GM23338 (cell line): Measurements from ENCODE around the gene ZNF664. TPM values are rescaled to one million over a fixed set of nuclear protein-coding genes. Genes with fewer than 3 reads are reported as not detected.

Experiments
- ATAC-seq: fragments of 200-7000 bp; cut with Tn5 transposase; 3 replicates; pipeline ENCODE4 v1.9.1; 2020
- DNase-seq: peaks from one replicate; pipeline ENCODE4 v3.0.0-alpha.2; 2015; ENCODE audit warnings: low spot score
- H2AFZ ChIP-seq: fragments of 200-600 bp; sonication (generic); 2 replicates; pipeline ENCODE4 v1.8.0; 2016; ENCODE audit warnings: antibody characterized with exemption, mild to moderate bottlenecking, moderate library complexity
- H3F3A ChIP-seq: fragments of 200-600 bp; sonication (generic); replicated peaks from 2 replicates; pipeline ENCODE4 v1.8.0; 2017; ENCODE audit warnings: antibody characterized with exemption, mixed run types, low read depth
- H3K27ac ChIP-seq: fragments of 200-600 bp; sonication (generic); 2 replicates; pipeline ENCODE4 v1.6.1; 2016; ENCODE audit warnings: low read depth
- H3K27me3 ChIP-seq: fragments of 200-600 bp; sonication (generic); 2 replicates; pipeline ENCODE4 v1.8.0; 2016; ENCODE audit warnings: mild to moderate bottlenecking, mixed run types, moderate library complexity; ENCODE audit not compliant: insufficient read depth
- H3K36me3 ChIP-seq: fragments of 200-600 bp; sonication (generic); 2 replicates; pipeline ENCODE4 v1.8.0; 2016; ENCODE audit warnings: mild to moderate bottlenecking; ENCODE audit not compliant: insufficient read depth
- H3K4me1 ChIP-seq: fragments of 200-600 bp; sonication (generic); 2 replicates; pipeline ENCODE4 v1.8.0; 2016; ENCODE audit warnings: mild to moderate bottlenecking, moderate library complexity; ENCODE audit not compliant: insufficient read depth
- H3K4me2 ChIP-seq: fragments of 200-600 bp; sonication (generic); 2 replicates; pipeline ENCODE4 v1.7.1; 2017; ENCODE audit warnings: mixed run types
- H3K4me3 ChIP-seq: fragments of 200-600 bp; sonication (generic); 2 replicates; pipeline ENCODE4 v1.6.1; 2016; ENCODE audit warnings: mixed run types
- H3K79me2 ChIP-seq: fragments of 200-600 bp; sonication (generic); replicated peaks from 2 replicates; pipeline ENCODE4 v1.8.0; 2017; ENCODE audit warnings: mild to moderate bottlenecking; ENCODE audit not compliant: insufficient read depth
- H3K9me2 ChIP-seq: fragments of 200-600 bp; sonication (generic); 2 replicates; pipeline ENCODE4 v1.8.0; 2017; ENCODE audit not compliant: insufficient read depth
- H4K20me1 ChIP-seq: fragments of 200-600 bp; sonication (generic); replicated peaks from 2 replicates; pipeline ENCODE4 v1.8.0; 2017; ENCODE audit warnings: mild to moderate bottlenecking; ENCODE audit not compliant: insufficient read depth
- H3K27ac Mint-ChIP-seq: 2 replicates; pipeline ENCODE4 v1.8.0; 2020; ENCODE audit warnings: inconsistent platforms, mild to moderate bottlenecking, moderate library complexity, mixed read lengths
- H3K27me3 Mint-ChIP-seq: 3 replicates; pipeline ENCODE4 v1.8.0; 2022; ENCODE audit warnings: low read depth, mild to moderate bottlenecking, moderate library complexity, mixed read lengths, inconsistent platforms; ENCODE audit not compliant: insufficient read depth, poor library complexity
- H3K36me3 Mint-ChIP-seq: 3 replicates; pipeline ENCODE4 v1.8.0; 2021; ENCODE audit warnings: low read depth, mild to moderate bottlenecking, inconsistent platforms, moderate library complexity, mixed read lengths
- H3K4me1 Mint-ChIP-seq: 3 replicates; pipeline ENCODE4 v1.8.0; 2020; ENCODE audit warnings: mild to moderate bottlenecking, inconsistent platforms, mixed read lengths
- H3K4me3 Mint-ChIP-seq: 3 replicates; pipeline ENCODE4 v1.8.0; 2021; ENCODE audit warnings: moderate library complexity, mild to moderate bottlenecking, inconsistent platforms, mixed read lengths
- H3K9me3 Mint-ChIP-seq: 3 replicates; pipeline ENCODE4 v1.8.0; 2020; ENCODE audit warnings: moderate library complexity, mild to moderate bottlenecking, inconsistent platforms, mixed read lengths
- EZH2 ChIP-seq: fragments of 200-600 bp; sonication (generic); IDR thresholded peaks from one replicate; pipeline ENCODE4 v1.8.0; 2017; ENCODE audit warnings: antibody characterized with exemption, mild to moderate bottlenecking, low read depth; ENCODE audit not compliant: unreplicated experiment
- EZH2phosphoT487 ChIP-seq: fragments of 200-600 bp; sonication (generic); IDR thresholded peaks from one replicate; pipeline ENCODE4 v1.8.1; 2018; ENCODE audit warnings: antibody characterized with exemption; ENCODE audit not compliant: unreplicated experiment
- JUNB ChIP-seq: IDR thresholded peaks from one replicate; pipeline ENCODE4 v1.6.1; 2016; ENCODE audit warnings: antibody characterized with exemption; ENCODE audit not compliant: unreplicated experiment
- POLR2AphosphoS5 ChIP-seq: IDR thresholded peaks from 2 replicates; pipeline ENCODE4 v1.6.1; 2016; ENCODE audit warnings: antibody characterized with exemption, low read depth
- ZNF114 ChIP-seq: fragments of 250-450 bp; sonication (Bioruptor Pico); IDR thresholded peaks from 2 replicates; pipeline ENCODE4 v1.5.0; 2020; ENCODE audit warnings: mild to moderate bottlenecking, moderate library complexity
- polyA plus RNA-seq: library from polyadenylated mRNA; unstranded; fragments of >200 nt; fragmentation: Nextera tagmentation; extraction: Ambion mirVana; gene quantifications from 2 replicates; pipeline ENCODE4 v1.2.1, GENCODE V29; 2016
- total RNA-seq: library from RNA; depleted of rRNA; stranded (reverse); fragments of >200 nt; shearing (Covaris generic); gene quantifications from 2 replicates; pipeline ENCODE4 v1.2.3, GENCODE V29; 2014
- TF ChIP-seq, protein P1 (sequence below): fragments of 250-450 bp; sonication (Bioruptor Pico); IDR thresholded peaks from 2 replicates; pipeline ENCODE4 v1.5.0; 2020; ENCODE audit warnings: mild to moderate bottlenecking, moderate library complexity
- TF ChIP-seq, protein P2 (sequence below): IDR thresholded peaks from one replicate; pipeline ENCODE4 v1.6.1; 2018; ENCODE audit warnings: antibody characterized with exemption; ENCODE audit not compliant: unreplicated experiment

ZNF664 gene
- total and polyA plus RNA-seq, 2 experiments from 2014 or later, result 8.1 to 35.2 TPM

DNA sequence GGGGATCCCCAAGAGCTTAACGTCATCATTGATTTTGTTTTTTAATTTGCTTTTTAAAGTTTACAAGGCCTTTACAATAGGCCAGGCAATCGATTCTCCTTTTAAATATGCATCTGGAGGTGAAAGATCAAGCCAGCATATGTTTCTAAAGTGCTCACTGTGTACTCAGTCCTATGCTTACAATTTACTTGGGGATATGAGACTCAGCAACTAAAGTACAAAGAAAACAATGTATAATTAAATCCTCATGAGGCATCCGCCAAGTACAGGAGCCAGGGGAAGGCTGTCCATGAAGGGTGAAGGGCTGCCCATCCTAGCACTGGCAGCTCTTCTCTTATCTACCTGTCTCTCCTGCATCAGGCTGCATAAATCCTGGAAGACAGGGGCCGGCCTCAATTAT, 12.2 kb upstream of the ZNF664 start (continued):
- TF ChIP-seq, protein P1, sequence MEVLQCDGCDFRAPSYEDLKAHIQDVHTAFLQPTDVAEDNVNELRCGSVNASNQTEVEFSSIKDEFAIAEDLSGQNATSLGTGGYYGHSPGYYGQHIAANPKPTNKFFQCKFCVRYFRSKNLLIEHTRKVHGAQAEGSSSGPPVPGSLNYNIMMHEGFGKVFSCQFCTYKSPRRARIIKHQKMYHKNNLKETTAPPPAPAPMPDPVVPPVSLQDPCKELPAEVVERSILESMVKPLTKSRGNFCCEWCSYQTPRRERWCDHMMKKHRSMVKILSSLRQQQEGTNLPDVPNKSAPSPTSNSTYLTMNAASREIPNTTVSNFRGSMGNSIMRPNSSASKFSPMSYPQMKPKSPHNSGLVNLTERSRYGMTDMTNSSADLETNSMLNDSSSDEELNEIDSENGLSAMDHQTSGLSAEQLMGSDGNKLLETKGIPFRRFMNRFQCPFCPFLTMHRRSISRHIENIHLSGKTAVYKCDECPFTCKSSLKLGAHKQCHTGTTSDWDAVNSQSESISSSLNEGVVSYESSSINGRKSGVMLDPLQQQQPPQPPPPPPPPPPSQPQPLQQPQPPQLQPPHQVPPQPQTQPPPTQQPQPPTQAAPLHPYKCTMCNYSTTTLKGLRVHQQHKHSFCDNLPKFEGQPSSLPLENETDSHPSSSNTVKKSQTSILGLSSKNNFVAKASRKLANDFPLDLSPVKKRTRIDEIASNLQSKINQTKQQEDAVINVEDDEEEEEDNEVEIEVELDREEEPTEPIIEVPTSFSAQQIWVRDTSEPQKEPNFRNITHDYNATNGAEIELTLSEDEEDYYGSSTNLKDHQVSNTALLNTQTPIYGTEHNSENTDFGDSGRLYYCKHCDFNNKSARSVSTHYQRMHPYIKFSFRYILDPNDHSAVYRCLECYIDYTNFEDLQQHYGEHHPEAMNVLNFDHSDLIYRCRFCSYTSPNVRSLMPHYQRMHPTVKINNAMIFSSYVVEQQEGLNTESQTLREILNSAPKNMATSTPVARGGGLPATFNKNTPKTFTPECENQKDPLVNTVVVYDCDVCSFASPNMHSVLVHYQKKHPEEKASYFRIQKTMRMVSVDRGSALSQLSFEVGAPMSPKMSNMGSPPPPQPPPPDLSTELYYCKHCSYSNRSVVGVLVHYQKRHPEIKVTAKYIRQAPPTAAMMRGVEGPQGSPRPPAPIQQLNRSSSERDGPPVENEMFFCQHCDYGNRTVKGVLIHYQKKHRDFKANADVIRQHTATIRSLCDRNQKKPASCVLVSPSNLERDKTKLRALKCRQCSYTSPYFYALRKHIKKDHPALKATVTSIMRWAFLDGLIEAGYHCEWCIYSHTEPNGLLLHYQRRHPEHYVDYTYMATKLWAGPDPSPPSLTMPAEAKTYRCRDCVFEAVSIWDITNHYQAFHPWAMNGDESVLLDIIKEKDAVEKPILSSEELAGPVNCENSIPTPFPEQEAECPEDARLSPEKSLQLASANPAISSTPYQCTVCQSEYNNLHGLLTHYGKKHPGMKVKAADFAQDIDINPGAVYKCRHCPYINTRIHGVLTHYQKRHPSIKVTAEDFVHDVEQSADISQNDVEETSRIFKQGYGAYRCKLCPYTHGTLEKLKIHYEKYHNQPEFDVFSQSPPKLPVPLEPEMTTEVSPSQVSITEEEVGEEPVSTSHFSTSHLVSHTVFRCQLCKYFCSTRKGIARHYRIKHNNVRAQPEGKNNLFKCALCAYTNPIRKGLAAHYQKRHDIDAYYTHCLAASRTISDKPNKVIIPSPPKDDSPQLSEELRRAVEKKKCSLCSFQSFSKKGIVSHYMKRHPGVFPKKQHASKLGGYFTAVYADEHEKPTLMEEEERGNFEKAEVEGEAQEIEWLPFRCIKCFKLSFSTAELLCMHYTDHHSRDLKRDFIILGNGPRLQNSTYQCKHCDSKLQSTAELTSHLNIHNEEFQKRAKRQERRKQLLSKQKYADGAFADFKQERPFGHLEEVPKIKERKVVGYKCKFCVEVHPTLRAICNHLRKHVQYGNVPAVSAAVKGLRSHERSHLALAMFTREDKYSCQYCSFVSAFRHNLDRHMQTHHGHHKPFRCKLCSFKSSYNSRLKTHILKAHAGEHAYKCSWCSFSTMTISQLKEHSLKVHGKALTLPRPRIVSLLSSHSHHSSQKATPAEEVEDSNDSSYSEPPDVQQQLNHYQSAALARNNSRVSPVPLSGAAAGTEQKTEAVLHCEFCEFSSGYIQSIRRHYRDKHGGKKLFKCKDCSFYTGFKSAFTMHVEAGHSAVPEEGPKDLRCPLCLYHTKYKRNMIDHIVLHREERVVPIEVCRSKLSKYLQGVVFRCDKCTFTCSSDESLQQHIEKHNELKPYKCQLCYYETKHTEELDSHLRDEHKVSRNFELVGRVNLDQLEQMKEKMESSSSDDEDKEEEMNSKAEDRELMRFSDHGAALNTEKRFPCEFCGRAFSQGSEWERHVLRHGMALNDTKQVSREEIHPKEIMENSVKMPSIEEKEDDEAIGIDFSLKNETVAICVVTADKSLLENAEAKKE (CRISPR knock-in tag), result no peak
- no peak for TF ChIP-seq EZH2

DNA sequence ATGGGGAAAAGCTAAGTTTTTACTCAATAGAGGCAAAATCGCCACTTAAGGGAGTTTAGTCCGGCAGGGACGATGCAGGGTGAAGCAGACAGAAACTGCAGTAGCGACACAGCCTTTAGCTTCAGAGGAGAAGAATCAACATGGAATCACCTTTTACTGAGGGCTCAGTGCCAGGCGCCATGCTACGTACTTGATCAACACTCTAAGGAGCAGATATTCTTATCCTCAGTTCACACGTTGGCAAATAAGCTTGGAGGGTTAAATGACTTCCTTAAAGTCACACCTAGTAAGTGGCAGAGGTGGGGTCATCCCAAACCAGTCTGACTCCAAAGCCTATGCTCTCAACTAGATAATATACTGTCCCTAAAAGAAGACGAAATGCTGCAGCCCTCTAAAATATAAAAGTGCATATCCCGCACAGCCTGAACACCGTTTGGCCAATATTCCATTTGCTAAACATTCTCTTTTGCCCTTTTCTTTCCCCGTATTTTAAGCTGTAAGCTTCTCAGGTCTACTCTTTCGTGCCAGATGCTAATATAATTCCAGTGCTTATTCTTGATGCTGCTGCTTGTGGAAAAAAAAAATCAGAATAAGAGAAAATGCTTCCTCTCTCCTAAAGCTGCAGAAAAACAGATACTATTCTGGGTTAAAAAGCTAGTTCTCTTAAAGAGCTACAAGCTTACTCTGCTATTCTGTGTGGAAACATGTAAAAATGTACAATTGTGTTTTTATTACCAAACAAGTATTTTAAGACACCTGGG, 11.2 kb upstream of the ZNF664 start:
- no peak overlapping the region for H3K4me2 ChIP-seq
- Mint-ChIP-seq H3K27me3 (peaks cover 74% of the 10 kb centered on the region), H3K9me3 (no peaks in the 10 kb centered on the region), H3K4me3 (no peak overlapping the region), H3K4me1 (no peaks in the 10 kb centered on the region; the same call in 2 of the 3 replicates), H3K36me3 (no peaks in the 10 kb centered on the region), H3K27ac (no peak overlapping the region)
- ATAC-seq (no peak), DNase-seq (no peak)
- H3K27me3 ChIP-seq, result peaks cover 100% of the 10 kb centered on the region
- H3K36me3 ChIP-seq, result no peaks in the 10 kb centered on the region
- H3K9me2 ChIP-seq, result no peaks in the 10 kb centered on the region
- H3F3A ChIP-seq, result no peaks in the 10 kb centered on the region
- H3K4me1 ChIP-seq, result no peaks in the 10 kb centered on the region
- H3K27ac ChIP-seq, result no peak overlapping the region
- H3K79me2 ChIP-seq, result no peaks in the 10 kb centered on the region
- no peak overlapping the region for H2AFZ ChIP-seq
- no peak overlapping the region for H3K4me3 ChIP-seq
- H4K20me1 ChIP-seq, result peaks cover 19% of the 10 kb centered on the region
- TF ChIP-seq POLR2AphosphoS5 (no peak), ZNF114 (CRISPR knock-in tag) (no peak), EZH2phosphoT487 (no peak), JUNB (no peak)
- TF ChIP-seq, protein P2, sequence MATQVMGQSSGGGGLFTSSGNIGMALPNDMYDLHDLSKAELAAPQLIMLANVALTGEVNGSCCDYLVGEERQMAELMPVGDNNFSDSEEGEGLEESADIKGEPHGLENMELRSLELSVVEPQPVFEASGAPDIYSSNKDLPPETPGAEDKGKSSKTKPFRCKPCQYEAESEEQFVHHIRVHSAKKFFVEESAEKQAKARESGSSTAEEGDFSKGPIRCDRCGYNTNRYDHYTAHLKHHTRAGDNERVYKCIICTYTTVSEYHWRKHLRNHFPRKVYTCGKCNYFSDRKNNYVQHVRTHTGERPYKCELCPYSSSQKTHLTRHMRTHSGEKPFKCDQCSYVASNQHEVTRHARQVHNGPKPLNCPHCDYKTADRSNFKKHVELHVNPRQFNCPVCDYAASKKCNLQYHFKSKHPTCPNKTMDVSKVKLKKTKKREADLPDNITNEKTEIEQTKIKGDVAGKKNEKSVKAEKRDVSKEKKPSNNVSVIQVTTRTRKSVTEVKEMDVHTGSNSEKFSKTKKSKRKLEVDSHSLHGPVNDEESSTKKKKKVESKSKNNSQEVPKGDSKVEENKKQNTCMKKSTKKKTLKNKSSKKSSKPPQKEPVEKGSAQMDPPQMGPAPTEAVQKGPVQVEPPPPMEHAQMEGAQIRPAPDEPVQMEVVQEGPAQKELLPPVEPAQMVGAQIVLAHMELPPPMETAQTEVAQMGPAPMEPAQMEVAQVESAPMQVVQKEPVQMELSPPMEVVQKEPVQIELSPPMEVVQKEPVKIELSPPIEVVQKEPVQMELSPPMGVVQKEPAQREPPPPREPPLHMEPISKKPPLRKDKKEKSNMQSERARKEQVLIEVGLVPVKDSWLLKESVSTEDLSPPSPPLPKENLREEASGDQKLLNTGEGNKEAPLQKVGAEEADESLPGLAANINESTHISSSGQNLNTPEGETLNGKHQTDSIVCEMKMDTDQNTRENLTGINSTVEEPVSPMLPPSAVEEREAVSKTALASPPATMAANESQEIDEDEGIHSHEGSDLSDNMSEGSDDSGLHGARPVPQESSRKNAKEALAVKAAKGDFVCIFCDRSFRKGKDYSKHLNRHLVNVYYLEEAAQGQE, result no peak
